GM21737 (cell line): ENCODE measurements around the gene ODF2.
"Not testable (repeated sequence)": the region's sequence is repeated elsewhere in the genome, so short reads cannot be mapped to it uniquely, and the experiment has no call there.

ENCODE experiments used
- ATAC-seq: cut with Tn5 transposase; IDR thresholded peaks from one replicate; pipeline ENCODE4 v1.9.1; 2021; ENCODE audit warnings: mild to moderate bottlenecking, moderate library complexity; ENCODE audit not compliant: unreplicated experiment

Gene ODF2

DNA sequence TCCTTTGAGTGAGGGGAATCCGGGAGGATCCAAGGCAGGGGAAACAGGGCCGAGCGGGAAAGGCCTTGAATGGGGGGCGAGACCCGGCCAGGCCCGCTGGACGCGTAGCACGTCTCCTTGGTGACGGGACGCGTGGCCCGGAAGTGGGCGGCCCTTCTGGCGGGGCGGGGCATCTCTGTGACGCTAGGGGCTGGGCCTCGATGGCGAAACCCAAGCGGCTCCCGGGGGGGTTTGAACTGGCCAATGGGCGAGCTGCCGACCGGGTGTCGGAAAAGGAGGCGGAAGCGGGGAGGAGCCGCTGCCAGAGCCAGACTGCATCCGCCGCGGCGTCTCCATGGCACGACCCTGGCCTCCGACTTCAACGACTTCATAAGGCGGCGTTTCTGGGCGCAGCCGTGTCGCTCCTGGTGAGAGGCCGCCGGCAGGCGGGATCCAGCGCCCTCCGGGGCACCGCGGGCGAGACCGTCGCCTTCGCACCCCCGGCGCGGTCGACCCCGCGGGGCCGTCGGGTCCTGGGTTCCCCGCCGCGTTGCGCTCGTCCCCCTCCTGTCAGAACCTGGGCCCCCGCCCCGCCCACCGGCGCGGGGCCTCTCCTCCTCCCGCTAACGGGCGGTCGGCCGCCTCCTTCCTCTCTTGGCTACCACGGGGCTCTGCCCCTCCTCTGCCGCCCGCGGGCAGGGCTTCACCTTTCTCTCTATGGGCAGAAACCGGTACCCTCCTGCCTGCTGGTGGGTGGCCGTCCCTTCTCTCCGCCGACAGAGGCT is at the start of gene ODF2:
ODF2 (plus strand) TSS at position 158 of the 764 bp plus-strand sequence; CDS start at position 244, 86 bp downstream.
- peak; percentile 81 for ATAC-seq

GRCh38 chr9:128406848-128407391 is 48.9 kb upstream of the ODF2 start:
- ATAC-seq: no peak

DNA sequence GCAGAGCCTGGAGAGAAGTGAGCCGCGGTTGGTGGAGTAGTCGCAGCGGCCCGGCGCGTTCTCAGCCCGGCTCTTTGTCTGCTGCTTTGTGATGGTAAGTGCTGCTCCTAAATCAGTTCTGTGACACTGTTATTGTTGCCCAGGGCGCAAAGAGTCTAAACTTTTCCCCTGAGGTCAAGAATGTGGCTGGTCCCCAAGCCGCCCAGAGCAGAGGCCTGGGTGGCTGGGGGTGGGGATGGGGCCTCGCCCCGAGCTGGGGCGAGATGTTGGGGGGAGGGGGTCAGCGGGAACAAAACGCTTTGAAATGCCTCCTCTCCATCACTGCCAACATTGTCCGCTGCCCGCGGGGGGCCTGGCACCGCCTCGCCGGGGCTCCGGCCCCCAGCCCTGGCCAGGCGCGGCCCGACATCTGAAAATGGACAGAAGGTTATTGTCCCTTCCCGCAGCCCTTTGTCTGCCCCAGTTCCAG is 46.8 kb upstream of the ODF2 start:
- no peak for ATAC-seq

- ATAC-seq: no peak
Observed at GRCh38 chr9:128409450-128409849, 46.4 kb upstream of the ODF2 start.

- no peak for ATAC-seq
Observed at GRCh38 chr9:128409978-128410377, 45.8 kb upstream of the ODF2 start.

GRCh38 chr9:128411364-128412119 is 44.3 kb upstream of the ODF2 start:
- no peak for ATAC-seq

GRCh38 chr9:128412120-128412790 is 43.6 kb upstream of the ODF2 start:
- ATAC-seq: no peak

- ATAC-seq: not testable (repeated sequence)
Observed at GRCh38 chr9:128413728-128414127, 42.1 kb upstream of the ODF2 start.

DNA sequence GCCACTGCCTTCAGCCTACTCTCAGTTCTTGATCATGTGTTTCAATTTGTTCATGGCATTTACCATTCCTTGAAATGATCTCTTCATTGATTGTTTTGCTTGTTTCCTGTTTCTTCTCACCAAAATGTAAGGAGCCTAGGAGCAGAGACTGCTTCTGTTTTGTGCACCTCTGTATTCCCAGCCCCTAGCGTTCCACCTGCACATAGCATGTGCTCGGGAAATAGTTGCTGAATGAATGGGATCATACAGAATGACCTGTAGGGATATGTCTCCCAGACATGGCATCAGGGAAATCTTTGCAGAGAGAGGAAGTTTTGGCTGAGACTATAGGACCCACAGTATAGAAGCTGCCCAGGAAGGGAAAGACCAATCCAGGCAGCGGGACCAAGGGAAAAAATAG is 41.3 kb upstream of the ODF2 start:
- ATAC-seq: no peak

GRCh38 chr9:128415281-128415680 is 40.5 kb upstream of the ODF2 start:
- no peak for ATAC-seq

DNA sequence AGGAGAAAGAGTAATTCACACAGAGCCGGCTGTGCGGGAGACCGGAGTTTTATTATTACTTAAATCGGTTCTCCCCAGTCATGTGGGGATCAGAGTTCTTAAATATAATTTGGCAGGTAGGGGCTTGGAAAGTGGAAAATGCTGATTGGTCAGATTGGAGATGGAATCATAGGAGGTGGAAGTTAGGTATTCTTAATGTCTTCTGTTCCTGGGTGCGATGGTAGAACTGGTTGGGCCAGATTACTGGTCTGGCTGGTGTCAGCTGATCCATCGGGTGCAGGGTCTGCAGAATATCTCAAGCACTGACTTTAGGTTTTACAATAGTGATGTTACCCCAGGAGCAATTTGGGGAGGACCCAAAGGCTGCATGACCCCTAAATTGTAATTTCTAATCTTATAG is 39.8 kb upstream of the ODF2 start:
- ATAC-seq: no peak

DNA sequence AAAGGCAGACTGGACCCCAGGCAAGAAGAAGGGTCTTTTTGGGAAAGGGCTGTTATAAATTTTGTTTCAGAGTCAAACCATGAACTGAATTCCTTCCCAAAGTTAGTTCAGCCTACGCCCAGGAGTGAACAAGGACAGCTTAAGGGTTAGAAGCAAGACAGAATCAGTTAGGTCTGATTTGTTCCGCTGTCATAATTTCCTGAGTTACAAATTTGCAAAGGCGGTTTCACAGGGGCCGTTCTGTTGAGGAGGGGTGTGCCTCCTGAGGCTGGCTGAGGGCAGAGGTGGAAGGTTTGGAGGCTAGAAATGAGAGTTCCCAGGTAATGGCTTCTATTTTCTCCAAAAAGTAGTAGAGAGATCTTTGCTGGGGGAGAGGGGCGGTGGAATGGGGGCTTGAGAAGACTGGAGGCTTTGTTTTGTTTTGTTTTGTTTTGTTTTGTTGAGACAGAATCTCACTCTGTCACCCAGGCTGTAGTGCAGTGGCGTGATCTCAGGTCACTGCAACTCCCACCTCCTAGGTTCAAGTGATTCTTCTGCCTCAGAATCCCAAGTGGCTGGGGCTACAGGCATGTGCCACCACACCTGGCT is 39.3 kb upstream of the ODF2 start:
- ATAC-seq: no peak

- ATAC-seq: no peak
Observed at GRCh38 chr9:128419061-128419925, 36.5 kb upstream of the ODF2 start.

DNA sequence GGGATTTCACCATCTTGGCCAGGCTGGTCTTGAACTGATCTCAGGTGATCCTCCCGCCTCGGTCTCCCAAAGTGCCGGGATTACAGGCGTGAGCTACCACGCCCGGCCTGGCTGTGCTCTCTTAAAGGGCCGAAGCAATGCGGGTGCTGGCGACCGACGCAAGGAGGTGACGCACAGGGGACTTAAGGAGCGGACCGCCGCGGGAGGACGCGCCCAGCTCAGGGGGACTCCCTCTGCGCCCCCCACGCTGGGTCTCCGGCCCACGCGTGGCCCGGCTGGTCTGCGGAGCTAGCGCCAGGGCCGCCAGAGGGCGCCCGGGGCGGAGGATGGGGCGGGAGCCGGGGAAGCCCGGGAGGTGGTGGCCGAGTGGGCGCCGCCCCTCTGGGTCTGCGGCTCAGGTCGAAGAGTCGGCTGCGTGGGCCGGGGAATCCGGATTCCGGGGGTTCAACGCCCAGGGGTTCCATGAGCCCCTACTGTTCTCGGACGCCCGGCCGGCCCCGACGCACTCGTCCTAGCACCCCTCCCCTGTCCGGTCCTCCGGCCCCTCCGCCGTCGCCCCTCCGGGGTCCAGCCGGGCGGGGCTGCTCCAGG is 35.7 kb upstream of the ODF2 start:
- peak; percentile 65 for ATAC-seq

DNA sequence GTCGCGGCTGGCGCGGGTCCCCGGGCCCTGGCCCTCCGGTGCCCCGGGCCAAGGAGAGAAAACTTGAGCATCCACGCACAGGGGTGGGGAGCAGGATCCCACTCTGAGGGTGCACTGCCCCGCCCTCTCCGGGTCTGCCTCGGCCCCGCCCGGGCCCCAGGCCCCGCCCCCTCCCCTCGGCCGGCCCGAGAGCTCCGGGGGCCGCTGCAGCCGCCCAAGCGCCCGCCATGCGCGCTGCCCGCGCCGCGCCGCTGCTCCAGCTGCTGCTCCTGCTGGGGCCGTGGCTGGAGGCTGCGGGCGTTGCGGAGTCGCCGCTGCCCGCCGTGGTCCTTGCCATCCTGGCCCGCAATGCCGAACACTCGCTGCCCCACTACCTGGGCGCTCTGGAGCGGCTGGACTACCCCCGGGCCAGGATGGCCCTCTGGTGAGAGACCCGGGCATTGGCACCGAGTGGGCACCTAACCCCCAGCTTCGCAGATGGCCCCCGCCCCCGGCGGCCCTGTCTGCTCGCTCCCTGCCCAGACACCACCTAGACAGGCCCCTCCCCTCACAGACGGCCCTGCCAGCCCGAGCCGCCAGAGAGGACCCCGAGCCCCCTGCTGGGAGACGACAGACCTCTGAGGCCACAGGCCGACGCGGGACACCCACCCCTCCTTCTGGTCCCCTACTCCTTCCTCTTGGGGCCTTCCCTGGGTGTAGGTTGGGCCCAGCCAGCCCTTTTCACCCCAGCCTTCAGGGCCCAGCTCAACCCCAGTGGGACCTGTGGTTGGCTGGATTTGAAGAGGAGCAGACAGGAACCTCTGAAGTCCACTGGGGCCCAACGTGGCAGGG is 34.9 kb upstream of the ODF2 start, which contains the start of gene CERCAM:
CERCAM (plus strand) TSS at position 207 of the 831 bp plus-strand sequence; CDS start at position 228, 21 bp downstream.
- ATAC-seq: peak; percentile 75

DNA sequence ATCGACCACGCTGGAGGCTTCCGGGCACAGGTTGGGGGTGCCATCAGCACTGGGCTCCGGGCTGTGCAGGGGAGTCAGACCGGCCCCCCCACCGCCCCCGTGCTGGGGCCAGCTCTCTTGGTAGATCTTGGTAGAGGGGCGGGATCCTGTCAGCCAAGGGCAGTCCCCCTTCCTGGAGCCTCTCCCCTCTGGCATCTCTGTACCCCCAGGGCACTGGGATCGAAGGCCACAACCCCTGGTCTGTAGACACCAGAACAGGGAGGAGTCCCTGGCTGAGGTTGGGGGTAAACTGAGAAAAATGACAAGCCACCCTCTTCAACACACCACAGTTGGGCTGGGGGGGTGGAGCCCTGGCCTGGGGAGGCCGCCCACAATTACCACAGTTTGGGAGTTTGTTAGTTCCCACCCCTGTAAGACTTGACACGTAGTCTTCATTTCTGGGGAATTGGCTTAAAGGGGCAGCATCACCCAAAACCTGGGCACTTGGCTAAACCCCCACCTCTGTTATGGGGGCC is 34.3 kb upstream of the ODF2 start:
- ATAC-seq: no peak

GRCh38 chr9:128422022-128422782 is 33.6 kb upstream of the ODF2 start:
- ATAC-seq: not testable (repeated sequence)

GRCh38 chr9:128422783-128423150 is 33.0 kb upstream of the ODF2 start:
- ATAC-seq: no peak
